Inflammatory macrophage treated with lipopolysaccharide for 4 hours (primary cell): ENCODE data around the gene TBC1D4.

Source experiments
- DNase-seq: peaks from one replicate; pipeline ENCODE4 v3.0.0-alpha.2; 2020

TBC1D4 gene

DNA sequence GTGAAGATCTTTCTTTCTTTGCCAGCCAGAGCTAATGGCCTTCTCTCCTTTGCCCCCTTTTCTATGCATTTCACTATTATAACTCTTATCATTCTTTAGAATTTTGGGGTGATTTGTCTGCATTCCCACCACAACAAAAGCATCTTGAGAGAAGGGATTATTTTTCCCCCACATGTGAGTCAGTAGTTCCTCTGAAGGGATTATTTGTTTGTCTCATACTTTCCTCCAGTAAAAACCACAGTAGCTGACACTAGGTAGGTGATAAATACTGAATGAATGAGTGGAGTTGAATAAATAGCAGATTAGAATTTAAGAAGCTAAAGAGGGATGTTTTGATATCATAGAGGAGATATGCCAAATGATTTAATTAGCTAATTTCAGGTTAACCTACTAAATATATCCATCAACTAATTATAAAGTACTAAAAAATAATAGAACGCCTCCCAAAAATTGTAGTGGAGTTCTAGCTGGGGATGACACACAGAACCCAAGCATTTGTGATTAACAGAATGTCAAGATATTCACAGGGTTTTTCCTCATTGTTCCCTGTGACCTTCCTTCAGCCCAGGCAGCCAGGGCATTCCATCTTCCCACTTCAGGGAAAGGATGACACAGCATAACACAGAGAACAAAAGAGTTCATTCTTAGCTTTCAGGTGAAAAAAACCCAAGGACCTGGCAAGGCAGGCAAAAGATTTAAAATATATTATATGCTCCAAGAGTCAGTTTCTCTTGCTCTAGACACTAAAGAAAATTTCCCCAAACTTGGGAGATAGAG lies 3.5 kb upstream of the TBC1D4 start:
- DNase-seq, result no peak

DNA sequence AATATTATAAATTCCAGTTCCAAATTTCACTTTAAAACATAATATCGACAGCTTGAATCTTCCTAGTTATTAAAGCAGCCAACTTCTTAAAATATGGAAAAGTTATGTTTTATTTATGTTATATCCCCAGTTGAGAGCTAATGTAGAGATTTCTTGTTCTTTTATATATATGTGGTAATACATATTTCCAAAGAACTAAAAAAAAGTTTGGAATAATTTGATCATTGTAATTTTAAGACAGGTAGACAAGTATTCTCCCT lies 781 bp upstream of the TBC1D4 start:
- no peak for DNase-seq

GRCh38 chr13:75481176-75482069 lies 546 bp downstream of the TBC1D4 start:
- no peak for DNase-seq

GRCh38 chr13:75480671-75481175 lies 1.2 kb downstream of the TBC1D4 start:
- no peak for DNase-seq

- no peak for DNase-seq
These were observed 2.7 kb downstream of the TBC1D4 start for GRCh38 chr13:75479102-75479740.

DNA sequence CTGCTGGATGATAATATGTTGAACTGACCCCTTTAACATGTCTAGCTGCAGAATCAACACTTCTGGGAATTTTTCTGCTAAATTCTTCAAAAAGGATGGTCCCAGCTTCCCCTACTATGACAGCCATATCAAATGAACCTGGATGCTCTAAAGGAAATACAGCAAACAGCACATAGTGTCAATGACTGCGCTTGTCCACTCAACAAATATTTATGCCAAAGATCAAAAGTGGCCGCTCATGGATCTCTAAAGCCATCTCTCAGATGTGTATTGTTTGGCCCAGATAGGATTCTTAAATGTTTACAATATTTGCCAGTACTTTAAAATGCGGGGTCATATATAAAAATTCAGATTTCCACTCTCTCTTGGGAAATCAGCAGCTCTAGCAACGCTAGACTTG lies 3.3 kb downstream of the TBC1D4 start:
- DNase-seq, result no peak

- DNase-seq, result no peak
These were observed 7.0 kb downstream of the TBC1D4 start for GRCh38 chr13:75474956-75475355.

DNA sequence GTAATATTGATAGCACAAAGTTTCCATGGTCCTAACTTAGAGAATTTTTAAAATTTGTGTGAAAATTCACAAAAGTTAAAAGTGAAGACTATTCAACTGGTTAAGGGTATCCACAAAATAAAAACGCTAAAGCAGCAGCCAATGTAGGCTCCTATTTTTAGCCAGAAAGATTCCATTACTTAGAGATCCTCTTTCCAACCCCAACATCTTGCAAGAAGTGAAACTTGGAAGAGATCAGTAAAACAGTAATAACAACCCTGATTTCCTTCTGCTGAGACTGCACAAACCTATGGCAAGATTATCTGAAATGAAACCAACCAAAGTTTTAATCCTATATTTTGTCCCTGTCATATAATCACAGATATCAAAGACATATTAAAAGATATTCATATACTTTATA lies 8.5 kb downstream of the TBC1D4 start:
- DNase-seq, result peak; percentile 37

DNA sequence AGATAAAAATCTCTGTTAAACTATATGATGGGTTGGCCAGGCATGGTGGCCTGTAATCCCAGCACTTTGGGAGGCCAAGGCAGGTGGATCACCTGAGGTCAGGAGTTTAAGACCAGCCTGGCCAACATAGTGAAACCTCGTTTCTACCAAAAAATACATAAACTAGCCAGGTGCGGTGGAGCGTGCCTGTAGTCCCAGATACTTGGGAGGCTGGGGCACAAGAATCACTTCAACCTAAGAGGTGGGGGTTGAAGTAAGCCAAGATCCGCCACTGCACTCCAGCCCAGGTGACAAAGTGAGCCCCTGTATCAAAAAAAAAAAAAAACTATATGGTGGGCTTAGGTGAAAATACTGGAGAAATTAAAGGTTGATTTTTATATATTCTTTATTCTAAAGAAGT lies 11.3 kb downstream of the TBC1D4 start:
- no peak for DNase-seq

- DNase-seq, result no peak
These were observed 12.9 kb downstream of the TBC1D4 start for GRCh38 chr13:75469047-75469446.

DNA sequence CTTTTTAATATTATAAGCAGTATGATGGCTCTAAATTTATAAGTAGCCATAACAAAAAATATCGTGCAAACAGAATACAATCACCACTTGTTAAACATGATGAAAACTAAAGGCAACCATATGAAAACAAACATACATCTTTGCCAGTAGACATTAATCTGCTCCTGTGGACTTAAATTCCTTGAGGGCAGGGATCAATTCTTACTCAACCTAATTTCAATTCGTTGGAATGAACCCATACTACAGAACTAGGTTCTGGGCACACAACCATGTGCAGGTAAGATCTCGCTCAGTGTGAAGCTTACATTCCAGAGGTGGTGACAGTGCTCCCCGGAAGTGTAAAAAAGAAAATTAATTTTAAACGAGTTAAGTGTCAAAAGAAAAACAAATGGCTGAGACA lies 13.4 kb downstream of the TBC1D4 start:
- no peak for DNase-seq

DNA sequence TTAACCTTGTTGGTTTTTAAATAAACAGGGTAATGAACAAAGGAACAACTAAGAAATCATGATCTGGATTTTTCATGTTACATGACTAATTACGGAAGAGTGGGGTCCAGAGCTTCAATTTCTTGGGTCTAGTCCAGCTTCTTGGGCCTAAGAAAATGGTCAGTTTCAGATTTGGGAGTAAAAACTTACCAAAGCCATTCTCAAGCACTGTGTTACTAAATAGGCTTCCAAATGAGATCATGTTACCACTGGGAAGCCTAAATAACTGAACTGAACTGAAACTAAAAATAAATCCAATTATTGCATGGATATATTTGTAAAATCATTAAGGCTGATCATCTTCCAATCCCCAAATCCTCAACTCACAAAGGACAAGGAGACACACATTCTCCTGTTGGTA lies 13.9 kb downstream of the TBC1D4 start:
- peak; percentile 46 for DNase-seq

GRCh38 chr13:75467040-75467728 lies 14.8 kb downstream of the TBC1D4 start:
- no peak for DNase-seq

- no peak for DNase-seq
These were observed 16.7 kb downstream of the TBC1D4 start for GRCh38 chr13:75465236-75465635.

DNA sequence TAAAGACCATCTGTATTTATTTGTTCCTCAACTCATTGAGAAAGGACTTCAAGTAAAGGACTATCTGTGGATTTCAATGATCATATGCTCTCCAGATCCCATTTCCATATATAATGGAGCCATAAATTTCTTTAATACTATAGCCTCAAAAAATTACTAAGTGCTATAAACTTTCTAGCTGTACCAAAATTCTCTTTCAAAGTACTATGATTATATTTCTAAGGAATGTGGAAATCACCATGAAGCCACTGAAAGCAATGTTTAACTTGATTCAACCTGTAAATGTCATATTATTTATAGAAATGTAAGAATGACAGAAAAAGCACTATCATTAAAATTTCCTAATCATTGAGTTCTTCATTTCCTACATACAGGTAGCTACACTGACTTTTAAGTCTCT lies 20.7 kb downstream of the TBC1D4 start:
- DNase-seq, result no peak

GRCh38 chr13:75460644-75461043 lies 21.3 kb downstream of the TBC1D4 start:
- DNase-seq, result no peak

DNA sequence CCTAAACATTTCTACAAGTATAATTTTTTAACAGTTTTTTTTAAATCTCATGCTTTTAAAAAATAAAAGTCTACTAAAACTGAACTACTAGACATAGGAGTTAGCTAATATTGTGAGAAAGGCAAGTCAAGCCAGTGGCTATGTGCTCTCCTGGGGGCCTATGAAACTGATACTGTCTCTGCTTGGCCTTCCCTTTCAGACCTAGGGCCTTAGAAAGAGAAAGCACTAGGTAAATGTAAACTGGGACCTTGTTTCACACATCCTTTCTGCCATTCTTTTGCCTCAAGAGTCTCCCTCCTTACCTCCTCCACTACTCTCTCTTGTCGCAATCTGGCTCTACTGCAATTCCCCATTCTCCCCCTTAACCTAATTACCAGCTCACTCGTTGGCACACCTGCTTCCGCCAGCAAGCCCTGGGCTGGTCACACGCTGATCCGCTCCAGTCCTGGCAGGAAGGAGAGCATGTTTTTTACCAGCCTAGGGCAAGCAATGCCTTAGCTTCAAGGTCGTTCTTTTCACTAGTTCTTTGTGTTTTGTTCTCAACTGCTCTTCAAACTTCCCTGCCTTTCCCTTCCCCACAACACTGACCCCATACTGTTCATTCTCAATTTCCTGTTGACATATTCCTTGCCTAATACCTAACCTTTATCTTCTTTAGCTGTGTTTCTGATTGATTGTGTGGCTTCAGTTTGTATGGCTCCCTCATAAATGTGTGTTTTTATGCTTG lies 23.1 kb downstream of the TBC1D4 start:
- no peak for DNase-seq

- DNase-seq, result no peak
These were observed 26.0 kb downstream of the TBC1D4 start for GRCh38 chr13:75455962-75456361.

DNA sequence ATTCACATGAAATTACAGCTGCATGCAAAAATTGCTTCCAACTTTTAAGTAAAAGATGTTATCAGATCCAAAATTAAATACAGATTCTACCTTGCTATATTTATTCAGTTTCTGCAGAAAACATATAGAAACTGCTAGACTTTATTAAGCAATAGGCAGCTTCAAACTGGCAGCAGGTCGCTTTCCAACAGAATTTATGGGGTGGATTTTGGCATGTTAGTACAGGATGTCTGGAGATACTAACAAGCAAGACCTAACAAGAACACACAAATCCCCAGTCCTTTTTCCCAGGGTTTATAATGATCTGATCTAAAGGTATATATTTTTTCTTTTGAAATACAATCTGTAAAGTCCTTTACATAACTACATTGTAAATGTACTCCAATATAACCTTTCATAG lies 27.5 kb downstream of the TBC1D4 start:
- DNase-seq, result no peak

DNA sequence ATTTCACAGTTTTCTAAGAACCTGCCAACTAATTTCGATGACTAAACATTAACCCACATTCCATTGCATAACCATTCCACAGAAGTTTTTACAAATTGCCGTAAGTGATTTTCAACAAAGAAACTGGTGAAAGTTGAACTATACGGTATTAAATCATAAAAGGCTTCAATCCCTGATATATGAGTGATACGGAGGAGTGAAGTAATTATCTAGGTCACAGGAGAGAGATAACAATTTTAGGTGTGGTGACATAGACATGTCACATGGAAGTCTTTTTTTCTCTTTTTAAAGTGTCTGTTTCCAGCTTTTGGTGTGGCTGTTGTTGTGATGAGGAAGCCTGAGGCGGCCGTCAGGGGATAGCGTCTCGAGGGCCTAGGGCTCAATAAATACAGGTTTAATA lies 29.4 kb downstream of the TBC1D4 start:
- no peak for DNase-seq

GRCh38 chr13:75447493-75447892 lies 34.5 kb downstream of the TBC1D4 start:
- DNase-seq, result no peak

- DNase-seq, result no peak
These were observed 35.1 kb downstream of the TBC1D4 start for GRCh38 chr13:75446874-75447273.
